B cell (primary cell): Measurements from ENCODE around the gene APMAP. TPM values are rescaled to one million over a fixed set of nuclear protein-coding genes. Genes with fewer than 3 reads are reported as not detected.

Experiments used
- ATAC-seq: fragments of 200-7000 bp; cut with Tn5 transposase; one replicate; pipeline ENCODE4 v1.10.0; 2021; ENCODE audit warnings: low read depth, mild to moderate bottlenecking, moderate number of reproducible peaks, moderate library complexity
- CTCF ChIA-PET: fragments of 350-600 bp; sonication (Branson Sonifier 250); formaldehyde crosslinking; loops from one replicate; lab custom pipeline; 2021; ENCODE audit warnings: antibody characterized with exemption, inconsistent platforms; lab: Charles Lee
- POLR2A ChIA-PET: fragments of 350-600 bp; sonication (Branson Sonifier 250); formaldehyde crosslinking; loops from one replicate; lab custom pipeline; 2021; ENCODE audit warnings: antibody characterized with exemption; lab: Charles Lee
- DNase-seq: peaks from one replicate; pipeline ENCODE4 v3.0.0; 2013
- H2AFZ ChIP-seq: 2 replicates; pipeline ENCODE4 v1.6.1; 2012; ENCODE audit warnings: mild to moderate bottlenecking, low read depth, low read length; ENCODE audit not compliant: insufficient read depth, poor library complexity, severe bottlenecking
- H3K27ac ChIP-seq, 2 donors: 1 replicate in 1 of 2; 2 replicates in 1 of 2; pipeline ENCODE4 v1.5.1; 2012 to 2013; ENCODE audit warnings: low read length in 2 of 2, mild to moderate bottlenecking in 2 of 2, moderate library complexity in 1 of 2
- H3K27me3 ChIP-seq, 4 experiments: fragments of 200-600 bp in 1 of 4; sonication (generic) in 1 of 4; replicated peaks in 1 of 4; 1 replicate in 2 of 4; 2 replicates in 2 of 4; pipeline versions ENCODE4 v1.6.1 to v1.7.0; 2013 to 2016; ENCODE audit warnings: low read length in 3 of 4, mild to moderate bottlenecking in 2 of 4, mixed read lengths in 1 of 4, moderate library complexity in 1 of 4; ENCODE audit not compliant: insufficient read depth in 4 of 4, control insufficient read depth in 3 of 4; ENCODE audit errors: control extremely low read depth in 1 of 4
- H3K36me3 ChIP-seq, 2 experiments: replicated peaks in 1 of 2; 1 replicate in 1 of 2; 2 replicates in 1 of 2; pipeline versions ENCODE4 v1.6.1 to v1.7.1; 2013; ENCODE audit warnings: low read length in 1 of 2; ENCODE audit not compliant: insufficient read depth in 2 of 2, control insufficient read depth in 1 of 2; ENCODE audit errors: control extremely low read depth in 1 of 2, extremely low read depth in 1 of 2
- H3K4me1 ChIP-seq, 2 donors: fragments of 200-600 bp in 1 of 2; sonication (generic) in 1 of 2; 1 replicate in 1 of 2; 2 replicates in 1 of 2; pipeline versions ENCODE4 v1.5.1 to v1.6.1; 2013 to 2017; ENCODE audit warnings: low read length in 2 of 2; ENCODE audit not compliant: control insufficient read depth in 2 of 2, insufficient read depth in 2 of 2
- H3K4me2 ChIP-seq: replicated peaks from 2 replicates; pipeline ENCODE3; 2012; ENCODE audit warnings: mild to moderate bottlenecking, low read depth, low read length; ENCODE audit not compliant: poor library complexity, severe bottlenecking
- H3K4me3 ChIP-seq, 5 experiments: fragments of 200-600 bp in 1 of 5; sonication (generic) in 1 of 5; 1 replicate in 3 of 5; 2 replicates in 2 of 5; pipeline versions ENCODE4 v1.5.1 to v1.7.0; 2011 to 2016; ENCODE audit warnings: low read length in 4 of 5, mild to moderate bottlenecking in 4 of 5, low read depth in 2 of 5, control low read depth in 1 of 5, moderate library complexity in 1 of 5; ENCODE audit not compliant: insufficient read depth in 1 of 5; ENCODE audit errors: control extremely low read depth in 1 of 5, extremely low read depth in 1 of 5
- H3K79me2 ChIP-seq: fragments of 200-600 bp; sonication (generic); one replicate; pipeline ENCODE4 v1.6.0; 2016; ENCODE audit warnings: low read length; ENCODE audit not compliant: control insufficient read depth, insufficient read depth
- H3K9ac ChIP-seq: fragments of 200-600 bp; sonication (generic); 2 replicates; pipeline ENCODE4 v1.6.1; 2017; ENCODE audit warnings: mild to moderate bottlenecking, low read length, moderate library complexity
- H3K9me3 ChIP-seq, 3 donors: one replicate each; pipeline versions ENCODE4 v1.6.1 to v1.7.1; 2013; ENCODE audit warnings: low read length in 2 of 3; ENCODE audit not compliant: control insufficient read depth in 2 of 3, insufficient read depth in 1 of 3; ENCODE audit errors: control extremely low read depth in 1 of 3
- H4K20me1 ChIP-seq: 2 replicates; pipeline ENCODE4 v1.6.0; 2012; ENCODE audit warnings: mild to moderate bottlenecking, low read length; ENCODE audit not compliant: insufficient read depth, control insufficient read depth, poor library complexity, severe bottlenecking
- H3K27ac Mint-ChIP-seq: one replicate; pipeline ENCODE4 v1.8.0; 2021; ENCODE audit warnings: mixed read lengths
- H3K27me3 Mint-ChIP-seq: one replicate; pipeline ENCODE4 v1.8.0; 2021; ENCODE audit warnings: mixed read lengths
- H3K4me1 Mint-ChIP-seq: one replicate; pipeline ENCODE4 v1.8.0; 2021; ENCODE audit warnings: mixed read lengths
- H3K4me3 Mint-ChIP-seq: one replicate; pipeline ENCODE4 v1.8.0; 2021; ENCODE audit warnings: mixed read lengths
- H3K9me3 Mint-ChIP-seq: one replicate; pipeline ENCODE4 v1.8.0; 2022; ENCODE audit warnings: mixed read lengths; ENCODE audit not compliant: insufficient read depth
- CTCF ChIP-seq: fragments of 200-600 bp; IDR thresholded peaks from one replicate; pipeline ENCODE4 v1.8.0; 2022; ENCODE audit warnings: antibody characterized with exemption, mild to moderate bottlenecking
- EZH2 ChIP-seq: IDR thresholded peaks from 2 replicates; pipeline ENCODE4 v1.6.1; 2012; ENCODE audit warnings: borderline replicate concordance, low read depth, mild to moderate bottlenecking, moderate library complexity, low read length; ENCODE audit not compliant: insufficient read depth, poor library complexity, severe bottlenecking
- WGBS: methylation state at CpG from one replicate; pipeline ENCODE4 v1.1.5; 2013; ENCODE audit warnings: missing lambda C conversion rate; ENCODE audit not compliant: insufficient coverage; 5-methylcytosine and 5-hydroxymethylcytosine counted together
- intact Hi-C: fragments of 100-400 bp; cut with micrococcal nuclease; formaldehyde crosslinking; loops from one replicate; pipeline ENCODE4 v1.10.0; 2022
- polyA plus RNA-seq: library from polyadenylated mRNA; depleted of rRNA; stranded (reverse); fragments of >200 nt; gene quantifications from 2 replicates; pipeline ENCODE4 v1.2.3, GENCODE V29; 2012
- total RNA-seq, 2 donors: library from RNA; stranded (reverse); fragments of 120-200 nt in 1 of 2; gene quantifications; 1 replicate in 1 of 2; 2 replicates in 1 of 2; pipeline versions ENCODE4 v1.2.3 to v1.2.4, GENCODE V29; 2013 to 2022

The APMAP gene
- total and polyA plus RNA-seq, 2 donors (not counting 1 experiment from before 2014, with no cell fraction given): 9.1 to 28.0 TPM

- H3K27me3 Mint-ChIP-seq: no peaks in the 10 kb centered on the region
- H3K36me3 ChIP-seq: peaks cover 19 to 43% of the 10 kb centered on the region in 2 experiments
- H3K4me3 Mint-ChIP-seq: no peak overlapping the region
- ATAC-seq (no peak), DNase-seq (no peak)
- no peaks in the 10 kb centered on the region for H4K20me1 ChIP-seq
- no peak overlapping the region for H3K27ac ChIP-seq
- no peak overlapping the region for H3K4me2 ChIP-seq
- H3K27me3 ChIP-seq: no peaks in the 10 kb centered on the region
- no peak for TF ChIP-seq CTCF
- no peak for TF ChIP-seq EZH2
- no peak overlapping the region for H3K9ac ChIP-seq
- peaks cover 5% of the 10 kb centered on the region for H3K4me1 Mint-ChIP-seq
- no peak overlapping the region for H3K4me3 ChIP-seq
- POLR2A ChIA-PET: no interaction called here
- H3K4me1 ChIP-seq: peaks cover 0 to 9% of the 10 kb centered on the region in 2 donors
- H2AFZ ChIP-seq: no peak overlapping the region
- H3K79me2 ChIP-seq: peaks cover 25% of the 10 kb centered on the region
- CTCF ChIA-PET: no interaction called here
- H3K9me3 ChIP-seq: peaks cover 3 to 18% (median 5%) of the 10 kb centered on the region in 3 donors
- H3K27ac Mint-ChIP-seq: no peak overlapping the region
- whole genome bisulfite sequencing: 96% methylated on average over 3 of the region's 3 CpGs
- intact Hi-C loops: no loop called here
- peaks cover 8% of the 10 kb centered on the region for H3K9me3 Mint-ChIP-seq
These were observed 14.8 kb downstream of the APMAP start for GRCh38 chr20:24977797-24978196.

GRCh38 chr20:24977336-24977735, 15.2 kb downstream of the APMAP start:
- no peaks in the 10 kb centered on the region for H3K27me3 ChIP-seq
- CTCF ChIA-PET: no interaction called here
- intact Hi-C loops: no loop called here
- no peaks in the 10 kb centered on the region for H3K27me3 Mint-ChIP-seq
- POLR2A ChIA-PET: no interaction called here
- H3K9me3 Mint-ChIP-seq: peaks cover 8% of the 10 kb centered on the region
- peaks cover 3 to 18% (median 5%) of the 10 kb centered on the region in 3 donors for H3K9me3 ChIP-seq
- H3K27ac ChIP-seq: no peak overlapping the region
- no peak for TF ChIP-seq CTCF
- no peak for TF ChIP-seq EZH2
- peaks cover 21% of the 10 kb centered on the region for H3K79me2 ChIP-seq
- no peak overlapping the region for H3K9ac ChIP-seq
- ATAC-seq (no peak), DNase-seq (no peak)
- no peak overlapping the region for H3K4me3 ChIP-seq
- H3K27ac Mint-ChIP-seq: no peak overlapping the region
- peaks cover 0 to 9% of the 10 kb centered on the region in 2 donors for H3K4me1 ChIP-seq
- WGBS: no CpG with 5 or more reads among the region's 1 CpG
- H3K36me3 ChIP-seq: peaks cover 20 to 48% of the 10 kb centered on the region in 2 experiments
- H3K4me1 Mint-ChIP-seq: peaks cover 5% of the 10 kb centered on the region
- H3K4me3 Mint-ChIP-seq: no peak overlapping the region
- H3K4me2 ChIP-seq: no peak overlapping the region
- no peaks in the 10 kb centered on the region for H4K20me1 ChIP-seq
- H2AFZ ChIP-seq: no peak overlapping the region
